ENCODE results near the gene MAN1A1. TPM values are rescaled to one million over a fixed set of nuclear protein-coding genes. Genes with fewer than 3 reads are reported as not detected.

The MAN1A1 gene
- total RNA-seq, 1 donor, result 79.6 TPM

GRCh38 chr6:119166024-119166784 is 183.4 kb downstream of the MAN1A1 start:
- H3K4me2 ChIP-seq (ENCODE audit: insufficient read depth, low read length), result no peak overlapping the region
- H2AFZ ChIP-seq (ENCODE audit: low read length), result no peak overlapping the region
- H4K20me1 ChIP-seq (ENCODE audit: insufficient read depth, low read length), result no peaks in the 10 kb centered on the region
- H3K9me3 ChIP-seq (ENCODE audit: low read depth, low read length), result no peaks in the 10 kb centered on the region
- TF ChIP-seq CTCF (IDR thresholded peaks at IDR 0.05; ENCODE audit: extremely low read depth, low read depth, low read length), result no peak
- no peak for DNase-seq (ENCODE audit: insufficient read length, low spot score, missing footprints)
- H3K4me1 ChIP-seq (ENCODE audit: insufficient read depth, low read length), result no peaks in the 10 kb centered on the region
- H3K36me3 ChIP-seq (ENCODE audit: insufficient read depth, low read length), result no peaks in the 10 kb centered on the region
- no peak overlapping the region for H3K27ac ChIP-seq (ENCODE audit: low read depth, low read length)
- H3K79me2 ChIP-seq (ENCODE audit: insufficient read depth, low read length), result no peaks in the 10 kb centered on the region
- peaks cover 7% of the 10 kb centered on the region for H3K27me3 ChIP-seq (ENCODE audit: insufficient read depth, low read length)
- H3K4me3 ChIP-seq (ENCODE audit: insufficient read depth, low read length), result no peak overlapping the region

GRCh38 chr6:119163006-119163405 is 186.6 kb downstream of the MAN1A1 start:
- Histone ChIP-seq H3K4me2 (ENCODE audit: insufficient read depth, low read length) (no peak overlapping the region), H2AFZ (ENCODE audit: low read length) (no peak overlapping the region), H3K36me3 (ENCODE audit: insufficient read depth, low read length) (no peaks in the 10 kb centered on the region), H3K27me3 (ENCODE audit: insufficient read depth, low read length) (peaks cover 7% of the 10 kb centered on the region), H3K79me2 (ENCODE audit: insufficient read depth, low read length) (no peaks in the 10 kb centered on the region), H3K27ac (ENCODE audit: low read depth, low read length) (no peak overlapping the region), H3K4me1 (ENCODE audit: insufficient read depth, low read length) (peaks cover 4% of the 10 kb centered on the region), H3K9me3 (ENCODE audit: low read depth, low read length) (no peaks in the 10 kb centered on the region), H3K4me3 (ENCODE audit: insufficient read depth, low read length) (no peak overlapping the region), H4K20me1 (ENCODE audit: insufficient read depth, low read length) (no peaks in the 10 kb centered on the region)
- no peak for DNase-seq (ENCODE audit: insufficient read length, low spot score, missing footprints)
- TF ChIP-seq CTCF (IDR thresholded peaks at IDR 0.05; ENCODE audit: extremely low read depth, low read depth, low read length), result no peak

- no peak overlapping the region for H3K4me2 ChIP-seq (ENCODE audit: insufficient read depth, low read length)
- DNase-seq (ENCODE audit: insufficient read length, low spot score, missing footprints), result peak; percentile 27
- TF ChIP-seq CTCF (IDR thresholded peaks at IDR 0.05; ENCODE audit: extremely low read depth, low read depth, low read length), result no peak
- H2AFZ ChIP-seq (ENCODE audit: low read length), result no peak overlapping the region
- H3K9me3 ChIP-seq (ENCODE audit: low read depth, low read length), result no peaks in the 10 kb centered on the region
- H3K36me3 ChIP-seq (ENCODE audit: insufficient read depth, low read length), result no peaks in the 10 kb centered on the region
- H3K79me2 ChIP-seq (ENCODE audit: insufficient read depth, low read length), result no peaks in the 10 kb centered on the region
- H3K4me1 ChIP-seq (ENCODE audit: insufficient read depth, low read length), result peaks cover 4% of the 10 kb centered on the region
- H3K27me3 ChIP-seq (ENCODE audit: insufficient read depth, low read length), result peaks cover 7% of the 10 kb centered on the region
- no peak overlapping the region for H3K4me3 ChIP-seq (ENCODE audit: insufficient read depth, low read length)
- no peak overlapping the region for H3K27ac ChIP-seq (ENCODE audit: low read depth, low read length)
- H4K20me1 ChIP-seq (ENCODE audit: insufficient read depth, low read length), result no peaks in the 10 kb centered on the region
Observed at GRCh38 chr6:119162134-119162775, 187.3 kb downstream of the MAN1A1 start.

GRCh38 chr6:119161438-119161837 is 188.1 kb downstream of the MAN1A1 start:
- Histone ChIP-seq H2AFZ (ENCODE audit: low read length) (no peak overlapping the region), H3K4me2 (ENCODE audit: insufficient read depth, low read length) (no peak overlapping the region), H3K79me2 (ENCODE audit: insufficient read depth, low read length) (no peaks in the 10 kb centered on the region), H4K20me1 (ENCODE audit: insufficient read depth, low read length) (no peaks in the 10 kb centered on the region), H3K4me3 (ENCODE audit: insufficient read depth, low read length) (no peak overlapping the region), H3K27me3 (ENCODE audit: insufficient read depth, low read length) (peaks cover 7% of the 10 kb centered on the region), H3K27ac (ENCODE audit: low read depth, low read length) (no peak overlapping the region), H3K4me1 (ENCODE audit: insufficient read depth, low read length) (peaks cover 4% of the 10 kb centered on the region), H3K9me3 (ENCODE audit: low read depth, low read length) (no peaks in the 10 kb centered on the region), H3K36me3 (ENCODE audit: insufficient read depth, low read length) (no peaks in the 10 kb centered on the region)
- no peak for TF ChIP-seq CTCF (IDR thresholded peaks at IDR 0.05; ENCODE audit: extremely low read depth, low read depth, low read length)
- DNase-seq (ENCODE audit: insufficient read length, low spot score, missing footprints), result no peak
